Activated CD4-positive, alpha-beta memory T cell treated with anti-CD3 and anti-CD28 coated beads for 36 hours (primary cell): ENCODE measurements around the gene LSP1. TPM values are rescaled to one million over a fixed set of nuclear protein-coding genes. Genes with fewer than 3 reads are reported as not detected.

Experiments used
- CTCF ChIA-PET: fragments of 350-600 bp; sonication (Branson Sonifier 250); formaldehyde crosslinking; loops from one replicate; lab custom pipeline; 2021; ENCODE audit warnings: antibody characterized with exemption, inconsistent platforms; lab: Charles Lee
- POLR2A ChIA-PET: fragments of 350-600 bp; sonication (Branson Sonifier 250); formaldehyde crosslinking; loops from one replicate; lab custom pipeline; 2021; ENCODE audit warnings: antibody characterized with exemption; lab: Charles Lee
- DNase-seq: peaks from one replicate; pipeline ENCODE4 v3.0.0-alpha.2; 2020
- H3K27ac Mint-ChIP-seq: one replicate; pipeline ENCODE4 v1.8.0; 2021; ENCODE audit warnings: mixed read lengths
- H3K27me3 Mint-ChIP-seq: one replicate; pipeline ENCODE4 v1.8.0; 2021; ENCODE audit warnings: mixed read lengths
- H3K36me3 Mint-ChIP-seq: one replicate; pipeline ENCODE4 v1.8.0; 2021; ENCODE audit warnings: mixed read lengths
- H3K4me1 Mint-ChIP-seq: one replicate; pipeline ENCODE4 v1.8.0; 2021; ENCODE audit warnings: low read depth, mixed read lengths
- H3K4me3 Mint-ChIP-seq: one replicate; pipeline ENCODE4 v1.8.0; 2021; ENCODE audit warnings: mild to moderate bottlenecking, mixed read lengths
- H3K9me3 Mint-ChIP-seq: one replicate; pipeline ENCODE4 v1.8.0; 2021; ENCODE audit warnings: mixed read lengths
- intact Hi-C: fragments of 100-400 bp; cut with micrococcal nuclease; formaldehyde crosslinking; loops from one replicate; pipeline ENCODE4 v1.15.1; 2023
- total RNA-seq, 2 experiments: library from RNA; stranded (reverse); gene quantifications; one replicate each; pipeline ENCODE4 v1.2.3, GENCODE V29; 2021

Gene LSP1
- total RNA-seq, 2 experiments from 2014 or later, result 179 to 181 TPM

DNA sequence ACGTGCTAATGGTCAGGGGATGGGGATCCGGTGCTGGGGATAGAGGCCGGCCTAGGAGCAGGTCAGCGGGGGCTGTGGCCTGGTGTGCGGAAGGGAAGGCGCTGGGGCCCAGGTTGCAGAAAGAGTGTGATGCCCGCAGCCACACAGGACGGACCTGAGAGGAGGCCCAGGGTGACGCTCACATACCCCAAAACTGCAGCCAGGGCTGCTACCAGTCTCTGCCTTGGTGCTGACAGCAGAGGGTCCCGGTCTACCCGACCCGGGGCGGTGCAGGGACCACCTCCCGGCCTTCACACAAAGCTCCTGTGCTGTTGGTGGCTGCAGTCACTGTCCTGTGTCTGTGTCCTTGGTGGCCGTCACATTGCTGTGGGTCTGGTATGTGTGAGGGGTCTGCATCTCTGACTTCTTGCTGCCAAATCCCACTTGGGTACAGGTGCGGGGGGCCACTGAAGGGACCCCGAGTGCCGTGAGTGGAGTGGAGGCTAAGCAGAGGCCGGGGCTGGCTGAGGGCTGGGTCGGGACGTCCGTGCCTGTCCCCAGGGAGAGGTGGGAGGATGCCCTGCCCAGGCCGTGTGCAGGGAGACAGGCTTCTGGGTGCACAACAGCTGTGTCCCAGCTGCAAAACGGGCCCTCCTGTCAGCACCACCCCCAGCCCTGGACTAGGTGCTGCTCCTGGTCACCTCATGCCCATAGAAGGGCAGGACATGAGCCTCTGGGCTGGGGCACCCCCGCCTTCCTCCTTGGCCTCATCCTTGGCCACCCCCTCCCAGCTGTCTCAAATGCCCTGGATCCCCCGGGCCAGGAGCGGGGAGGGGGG lies 1.5 kb downstream of the LSP1 start:
- POLR2A ChIA-PET, result interaction anchor here (0.6 to 3.2 kb wide), 9 partner anchors 9 to 289 kb away, joined by 3 to 13 read pairs (median 3); no protein-coding TSS in a partner anchor
- H3K4me1 Mint-ChIP-seq, result peaks cover 61% of the 10 kb centered on the region
- H3K36me3 Mint-ChIP-seq, result peaks cover 5% of the 10 kb centered on the region
- DNase-seq, result peak; percentile 51
- intact Hi-C loops, result loop anchor here (1.0 to 5.0 kb wide), 3 partner anchors 17 to 413 kb away; no protein-coding TSS in a partner anchor
- peak overlapping the region; percentile 97 for H3K27ac Mint-ChIP-seq
- CTCF ChIA-PET, result interaction anchor here (0.7 to 6.1 kb wide), 10 partner anchors 18 to 296 kb away, joined by 3 to 32 read pairs (median 6); partner anchors contain the start of genes MRPL23 and SYT8
- peak overlapping the region; percentile 92 for H3K4me3 Mint-ChIP-seq
- no peaks in the 10 kb centered on the region for H3K27me3 Mint-ChIP-seq
- no peaks in the 10 kb centered on the region for H3K9me3 Mint-ChIP-seq

DNA sequence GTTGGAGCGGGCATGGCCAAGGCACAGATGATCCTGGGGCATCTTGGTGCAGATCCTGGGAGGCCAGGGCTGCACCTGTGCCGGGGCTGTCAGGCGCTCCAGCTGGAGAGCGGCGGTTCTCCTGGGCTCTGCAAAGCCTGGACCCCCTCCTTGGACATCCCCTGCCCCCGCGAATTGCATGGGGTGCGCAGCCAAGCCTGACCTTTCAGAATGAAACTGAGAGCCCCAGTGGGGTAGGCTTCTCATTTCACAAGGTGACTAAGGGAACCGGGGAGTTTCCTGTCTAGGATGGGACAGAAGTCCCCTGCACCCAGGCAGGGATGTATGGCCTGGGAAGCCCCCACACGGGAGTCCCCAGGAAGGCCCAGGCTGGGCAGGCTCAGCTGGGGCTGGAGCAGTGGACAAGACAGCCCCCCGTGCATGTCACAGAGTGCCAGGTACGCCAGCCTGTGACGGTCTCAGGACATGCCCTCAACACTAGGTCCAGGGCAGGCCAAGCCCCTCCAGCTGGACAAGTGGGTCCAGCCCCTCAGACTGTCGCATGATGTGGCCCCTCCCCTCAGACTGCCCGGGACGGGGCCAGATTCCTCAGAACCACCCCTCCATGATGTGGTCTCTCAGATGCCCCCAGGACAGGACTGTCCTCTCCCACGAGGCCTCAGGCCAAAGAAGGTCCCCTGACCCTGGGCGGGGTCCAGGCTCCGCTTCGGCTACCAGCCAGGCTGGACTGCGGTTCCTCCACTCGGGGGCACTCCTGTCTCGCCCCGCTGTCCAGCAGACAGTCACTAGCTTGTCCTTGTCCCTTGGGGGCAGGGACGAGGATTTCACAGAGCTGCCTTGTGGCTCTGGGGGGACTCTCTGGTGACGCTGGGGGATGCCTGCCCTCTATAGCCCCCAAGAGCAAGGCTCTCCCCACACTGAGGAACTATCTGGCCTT lies 2.3 kb downstream of the LSP1 start:
- intact Hi-C loops, result loop anchor here (1.0 to 5.0 kb wide), 4 partner anchors 16 to 412 kb away; no protein-coding TSS in a partner anchor
- POLR2A ChIA-PET, result interaction anchor here (0.6 to 3.2 kb wide), 6 partner anchors 10 to 288 kb away, joined by 3 to 13 read pairs (median 3); no protein-coding TSS in a partner anchor
- H3K36me3 Mint-ChIP-seq, result peaks cover 5% of the 10 kb centered on the region
- CTCF ChIA-PET, result interaction anchor here (0.7 to 6.1 kb wide), 6 partner anchors 22 to 296 kb away, joined by 3 to 32 read pairs (median 8); partner anchors contain the start of genes MRPL23 and SYT8
- peak overlapping the region; percentile 92 for H3K4me3 Mint-ChIP-seq
- H3K27me3 Mint-ChIP-seq, result no peaks in the 10 kb centered on the region
- H3K27ac Mint-ChIP-seq, result peak overlapping the region; percentile 18
- H3K9me3 Mint-ChIP-seq, result no peaks in the 10 kb centered on the region
- H3K4me1 Mint-ChIP-seq, result peaks cover 52% of the 10 kb centered on the region
- DNase-seq, result peak; percentile 80

GRCh38 chr11:1855886-1856265 lies 3.0 kb downstream of the LSP1 start:
- no peak overlapping the region for H3K4me3 Mint-ChIP-seq
- peak overlapping the region; percentile 49 for H3K27ac Mint-ChIP-seq
- peaks cover 46% of the 10 kb centered on the region for H3K4me1 Mint-ChIP-seq
- H3K36me3 Mint-ChIP-seq, result peaks cover 5% of the 10 kb centered on the region
- POLR2A ChIA-PET, result interaction anchor here (1.3 to 3.2 kb wide), 3 partner anchors 10 to 26 kb away, joined by 3 to 13 read pairs (median 6); no protein-coding TSS in a partner anchor
- no peaks in the 10 kb centered on the region for H3K9me3 Mint-ChIP-seq
- DNase-seq, result no peak
- intact Hi-C loops, result loop anchor here (1.0 kb wide), 1 partner anchor 221 kb away; no protein-coding TSS in a partner anchor
- no peaks in the 10 kb centered on the region for H3K27me3 Mint-ChIP-seq
- CTCF ChIA-PET, result interaction anchor here (3.3 to 5.1 kb wide), 2 partner anchors 27 to 146 kb away, joined by 14 to 23 read pairs; no protein-coding TSS in a partner anchor

GRCh38 chr11:1856306-1857005 lies 3.6 kb downstream of the LSP1 start:
- ChIA-PET POLR2A (interaction anchor here (3.2 kb wide), 1 partner anchor 13 kb away, joined by 13 read pairs; no protein-coding TSS in a partner anchor), CTCF (interaction anchor here (0.8 to 5.1 kb wide), 3 partner anchors 26 to 310 kb away, joined by 3 to 23 read pairs (median 14); no protein-coding TSS in a partner anchor)
- Mint-ChIP-seq H3K27ac (peak overlapping the region; percentile 49), H3K4me3 (no peak overlapping the region), H3K27me3 (no peaks in the 10 kb centered on the region), H3K36me3 (peaks cover 5% of the 10 kb centered on the region), H3K9me3 (no peaks in the 10 kb centered on the region), H3K4me1 (peaks cover 40% of the 10 kb centered on the region)
- no peak for DNase-seq
- intact Hi-C loops, result no loop called here

- no peak for DNase-seq
- ChIA-PET POLR2A (interaction anchor here (0.5 kb wide), 1 partner anchor 12 kb away, joined by 3 read pairs; no protein-coding TSS in a partner anchor), CTCF (interaction anchor here (0.7 to 3.3 kb wide), 5 partner anchors 25 to 310 kb away, joined by 3 to 14 read pairs (median 3); no protein-coding TSS in a partner anchor)
- Mint-ChIP-seq H3K27ac (no peak overlapping the region), H3K4me1 (peaks cover 34% of the 10 kb centered on the region), H3K4me3 (no peak overlapping the region), H3K36me3 (peaks cover 5% of the 10 kb centered on the region), H3K27me3 (no peaks in the 10 kb centered on the region), H3K9me3 (no peaks in the 10 kb centered on the region)
- intact Hi-C loops, result no loop called here
Measured at GRCh38 chr11:1857064-1857463, 4.2 kb downstream of the LSP1 start.

GRCh38 chr11:1858154-1858553 lies 5.3 kb downstream of the LSP1 start:
- H3K27me3 Mint-ChIP-seq, result no peaks in the 10 kb centered on the region
- peaks cover 23% of the 10 kb centered on the region for H3K4me1 Mint-ChIP-seq
- no peaks in the 10 kb centered on the region for H3K9me3 Mint-ChIP-seq
- peaks cover 3% of the 10 kb centered on the region for H3K36me3 Mint-ChIP-seq
- DNase-seq, result no peak
- ChIA-PET POLR2A (no interaction called here), CTCF (interaction anchor here (0.7 to 3.5 kb wide), 4 partner anchors 24 to 164 kb away, joined by 3 to 16 read pairs (median 4); no protein-coding TSS in a partner anchor)
- intact Hi-C loops, result no loop called here
- H3K27ac Mint-ChIP-seq, result no peak overlapping the region
- no peak overlapping the region for H3K4me3 Mint-ChIP-seq

DNA sequence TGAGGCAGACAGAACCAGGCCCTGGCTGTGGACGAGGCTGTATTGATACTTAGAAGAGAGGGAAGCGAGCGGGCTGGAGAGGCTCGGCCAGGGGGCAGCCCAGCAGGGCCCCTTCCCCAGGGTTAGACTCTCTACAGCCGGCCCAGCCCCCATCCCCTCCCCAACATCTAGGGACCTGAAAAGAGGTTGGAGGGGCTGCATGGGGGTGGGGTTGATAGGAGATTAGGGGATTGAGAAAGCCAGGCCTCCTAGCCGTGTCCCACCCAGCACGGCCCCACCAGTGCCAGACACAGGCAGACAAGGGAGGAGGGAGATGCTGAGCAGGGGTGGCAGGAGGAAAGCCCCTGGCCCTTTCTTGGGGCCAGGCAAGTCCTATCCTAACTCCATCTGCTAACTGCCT lies 5.7 kb downstream of the LSP1 start:
- ChIA-PET POLR2A (no interaction called here), CTCF (interaction anchor here (1.6 to 3.5 kb wide), 3 partner anchors 24 to 165 kb away, joined by 3 to 16 read pairs (median 5); no protein-coding TSS in a partner anchor)
- Mint-ChIP-seq H3K4me3 (no peak overlapping the region), H3K27ac (no peak overlapping the region), H3K27me3 (no peaks in the 10 kb centered on the region), H3K4me1 (peaks cover 22% of the 10 kb centered on the region), H3K36me3 (peaks cover 3% of the 10 kb centered on the region), H3K9me3 (no peaks in the 10 kb centered on the region)
- no peak for DNase-seq
- intact Hi-C loops, result no loop called here

DNA sequence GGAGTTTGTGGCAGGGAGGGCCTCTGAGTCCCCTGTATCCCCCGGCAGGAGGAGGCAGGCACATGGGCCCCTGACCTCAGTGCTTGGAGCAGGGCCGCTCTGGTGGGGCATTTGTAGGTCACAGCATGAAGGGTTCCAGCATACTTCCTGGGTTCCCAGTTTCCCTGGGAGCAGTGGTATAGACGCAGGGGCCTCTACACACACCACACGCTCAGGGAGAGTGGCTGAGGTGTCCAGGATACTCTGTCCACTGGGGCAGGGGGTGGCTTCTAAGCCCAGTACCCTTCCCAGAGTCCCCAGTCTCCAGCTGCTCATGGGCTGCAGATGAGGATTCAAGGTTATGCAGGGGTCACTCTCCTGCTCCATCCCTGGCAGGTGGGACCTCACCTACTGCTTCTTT lies 6.1 kb downstream of the LSP1 start:
- Mint-ChIP-seq H3K27ac (no peak overlapping the region), H3K4me3 (no peak overlapping the region), H3K36me3 (peaks cover 3% of the 10 kb centered on the region), H3K9me3 (no peaks in the 10 kb centered on the region), H3K4me1 (peaks cover 21% of the 10 kb centered on the region), H3K27me3 (no peaks in the 10 kb centered on the region)
- no peak for DNase-seq
- POLR2A ChIA-PET, result no interaction called here
- intact Hi-C loops, result no loop called here
- CTCF ChIA-PET, result interaction anchor here (1.6 to 3.5 kb wide), 2 partner anchors 24 to 165 kb away, joined by 5 to 16 read pairs; no protein-coding TSS in a partner anchor

- intact Hi-C loops, result no loop called here
- POLR2A ChIA-PET, result no interaction called here
Measured at GRCh38 chr11:1860108-1860507, 7.2 kb downstream of the LSP1 start.

GRCh38 chr11:1861435-1862411 lies 8.8 kb downstream of the LSP1 start:
- no peak for DNase-seq
- ChIA-PET POLR2A (no interaction called here), CTCF (no interaction called here)
- Mint-ChIP-seq H3K27ac (no peak overlapping the region), H3K36me3 (peaks cover 3% of the 10 kb centered on the region), H3K9me3 (no peaks in the 10 kb centered on the region), H3K27me3 (no peaks in the 10 kb centered on the region), H3K4me1 (peaks cover 15% of the 10 kb centered on the region), H3K4me3 (no peak overlapping the region)
- intact Hi-C loops, result no loop called here

More at GRCh38 chr11:1860108-1860507, 7.2 kb downstream of the LSP1 start:
- no peak overlapping the region for H3K4me3 Mint-ChIP-seq
- H3K27ac Mint-ChIP-seq, result no peak overlapping the region
- no peak for DNase-seq
- CTCF ChIA-PET, result interaction anchor here (3.5 kb wide), 1 partner anchor 22 kb away, joined by 16 read pairs; no protein-coding TSS in a partner anchor
- H3K9me3 Mint-ChIP-seq, result no peaks in the 10 kb centered on the region
- no peaks in the 10 kb centered on the region for H3K36me3 Mint-ChIP-seq
- H3K4me1 Mint-ChIP-seq, result peaks cover 21% of the 10 kb centered on the region
- H3K27me3 Mint-ChIP-seq, result no peaks in the 10 kb centered on the region
